ENCODE data around the gene LRIG1.

The LRIG1 gene

GRCh38 chr3:66470285-66470684, 30.5 kb downstream of the LRIG1 start:
- no peak overlapping the region for H3K4me3 ChIP-seq (ENCODE audit: low read depth, low read length)
- TF ChIP-seq, protein P1, sequence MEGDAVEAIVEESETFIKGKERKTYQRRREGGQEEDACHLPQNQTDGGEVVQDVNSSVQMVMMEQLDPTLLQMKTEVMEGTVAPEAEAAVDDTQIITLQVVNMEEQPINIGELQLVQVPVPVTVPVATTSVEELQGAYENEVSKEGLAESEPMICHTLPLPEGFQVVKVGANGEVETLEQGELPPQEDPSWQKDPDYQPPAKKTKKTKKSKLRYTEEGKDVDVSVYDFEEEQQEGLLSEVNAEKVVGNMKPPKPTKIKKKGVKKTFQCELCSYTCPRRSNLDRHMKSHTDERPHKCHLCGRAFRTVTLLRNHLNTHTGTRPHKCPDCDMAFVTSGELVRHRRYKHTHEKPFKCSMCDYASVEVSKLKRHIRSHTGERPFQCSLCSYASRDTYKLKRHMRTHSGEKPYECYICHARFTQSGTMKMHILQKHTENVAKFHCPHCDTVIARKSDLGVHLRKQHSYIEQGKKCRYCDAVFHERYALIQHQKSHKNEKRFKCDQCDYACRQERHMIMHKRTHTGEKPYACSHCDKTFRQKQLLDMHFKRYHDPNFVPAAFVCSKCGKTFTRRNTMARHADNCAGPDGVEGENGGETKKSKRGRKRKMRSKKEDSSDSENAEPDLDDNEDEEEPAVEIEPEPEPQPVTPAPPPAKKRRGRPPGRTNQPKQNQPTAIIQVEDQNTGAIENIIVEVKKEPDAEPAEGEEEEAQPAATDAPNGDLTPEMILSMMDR (IDR thresholded peaks at IDR 0.05; ENCODE audit: low read depth, low read length) = no peak

DNA sequence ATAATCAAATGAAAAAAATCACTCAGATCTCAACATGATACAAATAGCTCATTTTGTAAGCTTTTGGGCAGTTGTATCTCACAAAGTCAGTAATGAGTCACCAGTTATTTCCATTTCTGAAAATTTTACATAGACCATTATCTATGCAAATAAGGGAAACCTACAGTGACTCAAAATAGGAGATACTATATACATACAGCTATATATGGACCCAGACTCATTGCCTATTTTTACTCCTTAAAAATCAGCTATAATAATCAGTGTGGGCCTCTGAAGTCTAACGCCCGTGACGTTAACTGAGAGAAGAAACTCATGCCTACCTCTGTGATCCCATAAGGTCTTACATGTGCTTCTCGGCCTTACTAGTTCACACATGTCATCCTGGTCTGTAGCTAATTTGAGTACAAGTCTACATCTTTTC, 31.6 kb downstream of the LRIG1 start:
- H3K4me3 ChIP-seq (ENCODE audit: low read depth, low read length) = no peak overlapping the region

DNA sequence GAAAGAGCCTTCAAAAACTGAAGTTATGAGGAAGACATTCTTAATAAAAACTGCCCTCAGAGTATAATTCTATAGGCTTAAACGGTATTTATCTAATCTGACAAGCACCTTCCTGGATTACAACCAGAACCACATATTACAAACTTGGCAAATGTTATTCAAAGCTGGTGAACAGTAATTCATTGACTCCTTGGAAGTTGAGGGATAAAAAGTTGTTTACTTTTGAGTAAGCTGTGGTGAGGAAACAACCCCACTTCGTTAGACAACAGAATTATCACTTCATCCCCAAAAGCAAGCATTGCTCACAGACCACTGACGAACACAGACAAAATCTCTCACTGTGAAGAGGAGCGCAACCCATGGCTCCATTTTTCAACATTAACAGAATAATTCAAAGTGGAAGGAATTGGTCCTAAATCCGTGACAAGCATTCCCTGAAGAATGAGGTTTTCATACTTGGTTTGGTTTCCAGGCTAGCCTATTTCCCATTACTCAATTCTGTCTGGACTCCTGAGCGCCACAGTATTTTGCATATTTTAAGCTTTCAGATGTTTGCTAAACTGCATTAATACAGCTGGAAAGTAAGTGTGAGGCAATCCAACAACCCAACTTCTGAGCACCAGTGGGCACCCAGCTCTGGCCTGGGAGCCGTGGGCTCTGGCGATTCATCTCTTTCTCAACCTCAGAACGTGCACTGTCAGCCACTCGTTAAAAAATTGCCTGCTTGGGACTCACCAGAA, 32.7 kb downstream of the LRIG1 start:
- H3K4me3 ChIP-seq (ENCODE audit: low read depth, low read length) = no peak overlapping the region
- TF ChIP-seq, protein P1 (IDR thresholded peaks at IDR 0.05; ENCODE audit: low read depth, low read length) = no peak

More for the DNA sequence above, 31.6 kb downstream of the LRIG1 start:
- TF ChIP-seq, protein P1 (IDR thresholded peaks at IDR 0.05; ENCODE audit: low read depth, low read length) = no peak

- TF ChIP-seq, protein P1 (IDR thresholded peaks at IDR 0.05; ENCODE audit: low read depth, low read length) = no peak
- no peak overlapping the region for H3K4me3 ChIP-seq (ENCODE audit: low read depth, low read length)
Measured at GRCh38 chr3:66466606-66467270, 34.1 kb downstream of the LRIG1 start.

GRCh38 chr3:66465587-66465986, 35.2 kb downstream of the LRIG1 start:
- no peak overlapping the region for H3K4me3 ChIP-seq (ENCODE audit: low read depth, low read length)
- TF ChIP-seq, protein P1 (IDR thresholded peaks at IDR 0.05; ENCODE audit: low read depth, low read length) = no peak

DNA sequence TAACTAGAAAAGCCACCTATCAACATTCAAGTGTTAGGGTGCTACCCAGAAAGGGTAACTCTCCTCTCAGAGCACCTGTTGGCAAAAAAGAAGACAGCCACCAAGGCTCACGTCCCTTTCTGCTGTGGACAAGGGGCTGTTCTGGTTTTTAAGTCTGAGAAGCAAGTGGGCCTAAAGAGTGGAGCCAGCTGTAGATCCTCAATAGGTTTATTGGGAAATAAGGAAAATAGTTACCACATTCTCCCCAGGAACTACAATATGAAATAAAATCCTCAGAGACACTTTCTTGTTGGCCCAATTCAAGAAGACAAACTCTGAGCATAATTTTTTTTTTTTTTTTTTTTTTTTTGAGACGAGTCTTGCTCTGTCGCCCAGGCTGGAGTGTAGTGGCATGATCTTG, 35.8 kb downstream of the LRIG1 start:
- no peak overlapping the region for H3K4me3 ChIP-seq (ENCODE audit: low read depth, low read length)
- TF ChIP-seq, protein P1 (IDR thresholded peaks at IDR 0.05; ENCODE audit: low read depth, low read length) = no peak

DNA sequence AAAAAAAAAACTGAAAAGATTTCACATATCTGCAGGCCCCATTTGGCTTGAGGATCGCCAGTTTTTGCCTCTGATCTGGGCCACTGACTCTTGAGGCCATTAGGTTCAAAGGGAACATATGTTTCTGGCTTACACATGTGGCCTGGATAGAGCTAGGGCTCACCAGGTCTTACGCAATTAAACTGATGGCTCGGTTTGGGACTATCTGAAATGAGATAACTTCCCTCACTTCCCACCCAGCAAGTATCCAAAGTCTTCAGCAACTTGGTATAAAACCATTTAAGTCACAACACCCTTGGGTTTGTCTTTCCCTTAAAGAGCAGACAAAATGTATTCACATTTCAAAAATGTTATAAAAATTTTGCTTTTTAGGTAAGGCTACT, 36.3 kb downstream of the LRIG1 start:
- TF ChIP-seq, protein P1 (IDR thresholded peaks at IDR 0.05; ENCODE audit: low read depth, low read length) = no peak
- H3K4me3 ChIP-seq (ENCODE audit: low read depth, low read length) = no peak overlapping the region

Data from WI38 (cell line).